ENCODE data around the gene PRLH.

GRCh38 chr2:237546040-237546875 lies 20.1 kb upstream of the PRLH start:
- no peak for TF ChIP-seq EZH2 (IDR thresholded peaks at IDR 0.05)
- TF ChIP-seq POLR2AphosphoS5 (IDR thresholded peaks at IDR 0.05; ENCODE audit: borderline replicate concordance, low read depth, low read length) = no peak
